Endodermal cell (in vitro differentiated cells): Measurements from ENCODE around the gene MBTPS1. TPM values are rescaled to one million over a fixed set of nuclear protein-coding genes. Genes with fewer than 3 reads are reported as not detected.
A peak's percentile ranks its signal among the peaks of the same experiment; 100 is the strongest.

Experiments used
- DNase-seq: peaks from one replicate; pipeline ENCODE4 v3.0.0-alpha.2; 2017
- H3K27ac ChIP-seq: 2 replicates; pipeline ENCODE4 v1.5.1; 2013; ENCODE audit warnings: mild to moderate bottlenecking, low read depth, low read length, moderate library complexity
- H3K27me3 ChIP-seq: 2 replicates; pipeline ENCODE4 v1.6.1; 2013; ENCODE audit warnings: mild to moderate bottlenecking, low read length, moderate library complexity; ENCODE audit not compliant: insufficient read depth, control insufficient read depth, poor library complexity, severe bottlenecking
- H3K36me3 ChIP-seq: 2 replicates; pipeline ENCODE4 v1.7.0; 2013; ENCODE audit warnings: mild to moderate bottlenecking, low read length, moderate library complexity; ENCODE audit not compliant: control insufficient read depth, insufficient read depth
- H3K4me1 ChIP-seq: one replicate; pipeline ENCODE4 v1.7.0; 2013; ENCODE audit warnings: low read length; ENCODE audit not compliant: control insufficient read depth, insufficient read depth
- H3K4me3 ChIP-seq: 2 replicates; pipeline ENCODE4 v1.5.1; 2013; ENCODE audit warnings: mild to moderate bottlenecking, low read length, moderate library complexity
- H3K9ac ChIP-seq: 2 replicates; pipeline ENCODE4 v1.6.1; 2013; ENCODE audit warnings: mild to moderate bottlenecking, low read length, moderate library complexity; ENCODE audit not compliant: poor library complexity, severe bottlenecking; ENCODE audit errors: extremely low read depth
- H3K9me3 ChIP-seq: 2 replicates; pipeline ENCODE4 v1.6.1; 2013; ENCODE audit warnings: mild to moderate bottlenecking, low read length, moderate library complexity; ENCODE audit not compliant: control insufficient read depth
- H3K27ac Mint-ChIP-seq: 2 replicates; pipeline ENCODE4 v1.8.0; 2020; ENCODE audit warnings: mixed read lengths
- H3K27me3 Mint-ChIP-seq: 2 replicates; pipeline ENCODE4 v1.8.0; 2021; ENCODE audit warnings: mild to moderate bottlenecking, mixed read lengths; ENCODE audit not compliant: insufficient read depth
- H3K36me3 Mint-ChIP-seq: 2 replicates; pipeline ENCODE4 v1.8.0; 2020; ENCODE audit warnings: low read depth, mixed read lengths
- H3K4me1 Mint-ChIP-seq: 2 replicates; pipeline ENCODE4 v1.8.0; 2020; ENCODE audit warnings: mixed read lengths
- H3K4me3 Mint-ChIP-seq: 2 replicates; pipeline ENCODE4 v1.8.0; 2020; ENCODE audit warnings: mild to moderate bottlenecking, moderate library complexity, mixed read lengths
- H3K9me3 Mint-ChIP-seq: 2 replicates; pipeline ENCODE4 v1.8.0; 2020; ENCODE audit warnings: mild to moderate bottlenecking, mixed read lengths
- WGBS, 2 experiments: methylation state at CpG; one replicate each; pipeline versions ENCODE4 v1.1.5 to v1.1.7; 2013; ENCODE audit warnings: missing lambda C conversion rate in 2 of 2, mixed read lengths in 1 of 2; ENCODE audit not compliant: insufficient coverage in 1 of 2, insufficient read length in 1 of 2; 5-methylcytosine and 5-hydroxymethylcytosine counted together
- total RNA-seq, 2 donors: library from RNA; stranded (reverse); fragmentation: NEBNext Ultra II Directional in 1 of 2; extraction: Animal tissue kit (Norgen Biotek cat#: 25700) in 1 of 2; gene quantifications; 2 replicates in 1 of 2; 3 replicates in 1 of 2; pipeline ENCODE4 v1.2.1, GENCODE V29; 2021
- TF ChIP-seq, protein P1 (sequence below): fragments of 200-600 bp; sonication (generic); conservative IDR thresholded peaks from 2 replicates; pipeline ENCODE4 v1.5.0; 2021; ENCODE audit warnings: antibody characterized with exemption, mild to moderate bottlenecking

MBTPS1 gene
- total RNA-seq, 2 donors from 2014 or later: 59.7 to 62.9 TPM

DNA sequence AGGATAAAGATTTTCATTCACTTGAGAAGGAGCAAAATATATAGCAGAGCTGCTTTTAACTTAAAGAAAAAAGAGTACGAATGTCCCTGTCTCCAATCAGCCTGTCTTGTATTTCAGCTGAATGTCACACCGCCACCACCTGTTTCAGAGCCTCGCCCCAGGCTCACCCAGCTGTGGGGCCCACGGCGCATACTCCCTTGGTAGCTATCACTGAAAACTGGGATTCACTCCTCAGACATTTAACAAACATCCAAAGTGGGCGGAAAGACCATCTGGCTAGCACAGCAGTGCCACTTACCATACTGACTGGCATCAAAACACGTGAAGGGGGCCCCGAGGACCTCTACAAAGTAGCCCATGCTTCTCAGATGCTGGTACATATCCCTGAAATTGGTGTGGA is 48.7 kb downstream of the MBTPS1 start:
- H3K36me3 ChIP-seq: peaks cover 91% of the 10 kb centered on the region
- H3K4me3 Mint-ChIP-seq: no peak overlapping the region
- H3K36me3 Mint-ChIP-seq: peaks cover 59% of the 10 kb centered on the region
- WGBS, 2 experiments: 90 to 92% methylated on average over 4 to 8 of the region's 8 CpGs
- TF ChIP-seq, protein P1, sequence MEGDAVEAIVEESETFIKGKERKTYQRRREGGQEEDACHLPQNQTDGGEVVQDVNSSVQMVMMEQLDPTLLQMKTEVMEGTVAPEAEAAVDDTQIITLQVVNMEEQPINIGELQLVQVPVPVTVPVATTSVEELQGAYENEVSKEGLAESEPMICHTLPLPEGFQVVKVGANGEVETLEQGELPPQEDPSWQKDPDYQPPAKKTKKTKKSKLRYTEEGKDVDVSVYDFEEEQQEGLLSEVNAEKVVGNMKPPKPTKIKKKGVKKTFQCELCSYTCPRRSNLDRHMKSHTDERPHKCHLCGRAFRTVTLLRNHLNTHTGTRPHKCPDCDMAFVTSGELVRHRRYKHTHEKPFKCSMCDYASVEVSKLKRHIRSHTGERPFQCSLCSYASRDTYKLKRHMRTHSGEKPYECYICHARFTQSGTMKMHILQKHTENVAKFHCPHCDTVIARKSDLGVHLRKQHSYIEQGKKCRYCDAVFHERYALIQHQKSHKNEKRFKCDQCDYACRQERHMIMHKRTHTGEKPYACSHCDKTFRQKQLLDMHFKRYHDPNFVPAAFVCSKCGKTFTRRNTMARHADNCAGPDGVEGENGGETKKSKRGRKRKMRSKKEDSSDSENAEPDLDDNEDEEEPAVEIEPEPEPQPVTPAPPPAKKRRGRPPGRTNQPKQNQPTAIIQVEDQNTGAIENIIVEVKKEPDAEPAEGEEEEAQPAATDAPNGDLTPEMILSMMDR: no peak
- H3K9ac ChIP-seq: no peak overlapping the region
- H3K27me3 Mint-ChIP-seq: no peaks in the 10 kb centered on the region
- no peaks in the 10 kb centered on the region for H3K9me3 ChIP-seq
- no peak overlapping the region for H3K27ac Mint-ChIP-seq
- no peak overlapping the region for H3K4me3 ChIP-seq
- H3K27me3 ChIP-seq: no peaks in the 10 kb centered on the region
- H3K4me1 Mint-ChIP-seq: no peaks in the 10 kb centered on the region
- no peak overlapping the region for H3K27ac ChIP-seq
- no peaks in the 10 kb centered on the region for H3K4me1 ChIP-seq
- no peaks in the 10 kb centered on the region for H3K9me3 Mint-ChIP-seq
- DNase-seq: no peak

DNA sequence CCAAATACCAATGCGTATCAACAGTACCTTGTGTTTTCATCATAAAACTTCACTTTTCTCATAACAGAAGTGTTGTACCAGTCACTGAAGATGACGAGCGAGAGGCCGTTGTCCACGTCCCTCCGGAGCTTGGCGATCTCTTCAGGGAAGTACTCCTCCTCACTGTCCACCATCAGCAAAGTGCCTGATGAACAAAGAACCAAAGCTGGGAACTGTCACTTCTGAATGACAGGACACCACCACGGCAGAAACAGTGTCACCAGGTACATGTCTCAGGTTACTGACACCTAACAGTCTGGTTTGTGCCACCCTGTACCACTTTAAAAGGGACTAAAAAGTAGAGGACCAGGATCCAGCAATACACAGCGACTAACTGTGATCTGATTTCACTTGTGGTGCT is 49.1 kb downstream of the MBTPS1 start:
- no peak for DNase-seq
- 95 to 97% methylated on average over 9 of the region's 9 CpGs for WGBS, 2 experiments
- peaks cover under 1% of the 10 kb centered on the region for H3K4me1 Mint-ChIP-seq

DNA sequence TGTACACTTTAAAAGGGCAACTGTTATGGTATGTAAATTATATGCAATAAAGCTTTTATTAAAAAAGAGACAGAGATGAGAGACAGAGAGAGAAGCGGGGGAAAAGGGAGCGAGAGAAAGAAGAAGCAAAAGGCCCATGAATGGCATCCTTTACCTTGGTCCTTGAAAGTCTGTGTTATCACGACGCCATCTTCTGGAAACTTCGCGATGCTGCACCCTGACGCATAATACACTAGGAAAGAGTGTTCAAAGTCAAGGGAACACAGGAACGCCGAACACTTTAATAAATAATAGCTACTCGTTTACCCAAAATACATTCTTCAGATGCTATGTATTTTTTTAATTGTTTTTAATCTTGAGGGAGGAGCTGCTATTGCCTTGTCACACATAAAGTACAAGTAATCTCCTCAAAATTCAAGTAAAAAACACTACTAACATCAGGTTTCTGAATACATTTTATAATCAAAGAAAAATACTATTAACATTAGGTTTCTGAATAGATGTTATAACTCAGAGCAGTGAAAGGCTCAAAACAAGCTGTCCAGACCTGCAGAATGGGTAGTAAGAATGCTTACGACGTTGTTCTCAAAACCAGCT is 51.1 kb downstream of the MBTPS1 start:
- Mint-ChIP-seq H3K4me1 (peaks cover 5% of the 10 kb centered on the region), H3K27me3 (no peaks in the 10 kb centered on the region), H3K4me3 (no peak overlapping the region), H3K36me3 (peaks cover 67% of the 10 kb centered on the region), H3K9me3 (no peaks in the 10 kb centered on the region), H3K27ac (no peak overlapping the region)
- DNase-seq: peak; percentile 85
- Histone ChIP-seq H3K9me3 (no peaks in the 10 kb centered on the region), H3K9ac (no peak overlapping the region), H3K27ac (no peak overlapping the region), H3K4me3 (no peak overlapping the region), H3K4me1 (peaks cover 4% of the 10 kb centered on the region), H3K36me3 (peaks cover 92% of the 10 kb centered on the region), H3K27me3 (no peaks in the 10 kb centered on the region)
- TF ChIP-seq, protein P1: peak; percentile 87
- 36 to 46% methylated on average over 8 to 10 of the region's 12 CpGs for WGBS, 2 experiments

More for the DNA sequence above, 49.1 kb downstream of the MBTPS1 start:
- H3K27me3 ChIP-seq: no peaks in the 10 kb centered on the region
- no peak overlapping the region for H3K9ac ChIP-seq
- H3K27ac ChIP-seq: no peak overlapping the region
- H3K27me3 Mint-ChIP-seq: no peaks in the 10 kb centered on the region
- H3K9me3 Mint-ChIP-seq: no peaks in the 10 kb centered on the region
- no peak overlapping the region for H3K4me3 ChIP-seq
- H3K9me3 ChIP-seq: no peaks in the 10 kb centered on the region
- H3K4me3 Mint-ChIP-seq: no peak overlapping the region
- TF ChIP-seq, protein P1: no peak
- peaks cover 91% of the 10 kb centered on the region for H3K36me3 ChIP-seq
- peaks cover 62% of the 10 kb centered on the region for H3K36me3 Mint-ChIP-seq
- H3K4me1 ChIP-seq: no peaks in the 10 kb centered on the region
- no peak overlapping the region for H3K27ac Mint-ChIP-seq
